Measurements from ENCODE around the gene BMAL1. TPM values are rescaled to one million over a fixed set of nuclear protein-coding genes. Genes with fewer than 3 reads are reported as not detected.
"Not testable (repeated sequence)": the region's sequence is repeated elsewhere in the genome, so short reads cannot be mapped to it uniquely, and the experiment has no call there.

BMAL1 gene
- total RNA-seq, 1 experiment from 2014 or later, result 8.3 TPM

DNA sequence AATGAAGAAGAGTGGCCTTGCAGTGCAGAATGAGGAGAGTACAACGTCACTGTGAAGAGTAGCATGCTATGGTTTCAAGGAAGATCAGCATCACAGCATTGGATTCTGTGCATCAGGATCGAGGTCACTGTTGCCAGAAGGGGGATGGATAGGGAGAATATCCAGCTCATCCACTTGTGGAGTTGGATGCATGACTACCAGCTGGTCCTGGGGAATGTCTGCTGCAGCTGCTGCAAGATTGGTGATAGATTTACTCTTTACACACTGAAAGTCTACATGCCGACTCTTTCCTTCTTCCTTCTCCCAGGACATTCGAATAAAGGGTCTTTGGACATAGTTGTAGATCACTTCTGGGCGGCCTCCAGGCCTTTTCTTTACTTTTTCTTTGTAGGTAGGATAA is 111.2 kb downstream of the BMAL1 start:
- ChIA-PET CTCF (no interaction called here), POLR2A (no interaction called here)
- H3K9me3 Mint-ChIP-seq, result no peaks in the 10 kb centered on the region
- no peak for TF ChIP-seq ZNF396 (CRISPR knock-in tag; IDR thresholded peaks at IDR 0.05; ENCODE audit: borderline replicate concordance)
- TF ChIP-seq CREM (CRISPR knock-in tag; IDR thresholded peaks at IDR 0.05), result no peak
- TF ChIP-seq, protein P1, sequence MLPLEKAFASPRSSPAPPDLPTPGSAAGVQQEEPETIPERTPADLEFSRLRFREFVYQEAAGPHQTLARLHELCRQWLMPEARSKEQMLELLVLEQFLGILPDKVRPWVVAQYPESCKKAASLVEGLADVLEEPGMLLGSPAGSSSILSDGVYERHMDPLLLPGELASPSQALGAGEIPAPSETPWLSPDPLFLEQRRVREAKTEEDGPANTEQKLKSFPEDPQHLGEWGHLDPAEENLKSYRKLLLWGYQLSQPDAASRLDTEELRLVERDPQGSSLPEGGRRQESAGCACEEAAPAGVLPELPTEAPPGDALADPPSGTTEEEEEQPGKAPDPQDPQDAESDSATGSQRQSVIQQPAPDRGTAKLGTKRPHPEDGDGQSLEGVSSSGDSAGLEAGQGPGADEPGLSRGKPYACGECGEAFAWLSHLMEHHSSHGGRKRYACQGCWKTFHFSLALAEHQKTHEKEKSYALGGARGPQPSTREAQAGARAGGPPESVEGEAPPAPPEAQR (CRISPR knock-in tag; IDR thresholded peaks at IDR 0.05), result no peak
- TF ChIP-seq GRHL2 (CRISPR knock-in tag; IDR thresholded peaks at IDR 0.05; ENCODE audit: insufficient replicate concordance, severe bottlenecking), result no peak
- no peak for TF ChIP-seq MXD4 (CRISPR knock-in tag; IDR thresholded peaks at IDR 0.05; ENCODE audit: borderline replicate concordance)
- TF ChIP-seq, protein P2, sequence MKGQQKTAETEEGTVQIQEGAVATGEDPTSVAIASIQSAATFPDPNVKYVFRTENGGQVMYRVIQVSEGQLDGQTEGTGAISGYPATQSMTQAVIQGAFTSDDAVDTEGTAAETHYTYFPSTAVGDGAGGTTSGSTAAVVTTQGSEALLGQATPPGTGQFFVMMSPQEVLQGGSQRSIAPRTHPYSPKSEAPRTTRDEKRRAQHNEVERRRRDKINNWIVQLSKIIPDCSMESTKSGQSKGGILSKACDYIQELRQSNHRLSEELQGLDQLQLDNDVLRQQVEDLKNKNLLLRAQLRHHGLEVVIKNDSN (CRISPR knock-in tag; IDR thresholded peaks at IDR 0.05), result no peak
- TF ChIP-seq MYBL2 (CRISPR knock-in tag; IDR thresholded peaks at IDR 0.05), result no peak
- TF ChIP-seq TEAD4 (CRISPR knock-in tag; IDR thresholded peaks at IDR 0.05), result no peak
- TF ChIP-seq ATF1 (CRISPR knock-in tag; IDR thresholded peaks at IDR 0.05), result no peak
- no peak for TF ChIP-seq OVOL2 (CRISPR knock-in tag; IDR thresholded peaks at IDR 0.05; ENCODE audit: borderline replicate concordance)
- TF ChIP-seq, protein P3, sequence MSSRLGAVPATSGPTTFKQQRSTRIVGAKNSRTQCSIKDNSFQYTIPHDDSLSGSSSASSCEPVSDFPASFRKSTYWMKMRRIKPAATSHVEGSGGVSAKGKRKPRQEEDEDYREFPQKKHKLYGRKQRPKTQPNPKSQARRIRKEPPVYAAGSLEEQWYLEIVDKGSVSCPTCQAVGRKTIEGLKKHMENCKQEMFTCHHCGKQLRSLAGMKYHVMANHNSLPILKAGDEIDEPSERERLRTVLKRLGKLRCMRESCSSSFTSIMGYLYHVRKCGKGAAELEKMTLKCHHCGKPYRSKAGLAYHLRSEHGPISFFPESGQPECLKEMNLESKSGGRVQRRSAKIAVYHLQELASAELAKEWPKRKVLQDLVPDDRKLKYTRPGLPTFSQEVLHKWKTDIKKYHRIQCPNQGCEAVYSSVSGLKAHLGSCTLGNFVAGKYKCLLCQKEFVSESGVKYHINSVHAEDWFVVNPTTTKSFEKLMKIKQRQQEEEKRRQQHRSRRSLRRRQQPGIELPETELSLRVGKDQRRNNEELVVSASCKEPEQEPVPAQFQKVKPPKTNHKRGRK (CRISPR knock-in tag; IDR thresholded peaks at IDR 0.05; ENCODE audit: borderline replicate concordance), result no peak
- TF ChIP-seq, protein P4, sequence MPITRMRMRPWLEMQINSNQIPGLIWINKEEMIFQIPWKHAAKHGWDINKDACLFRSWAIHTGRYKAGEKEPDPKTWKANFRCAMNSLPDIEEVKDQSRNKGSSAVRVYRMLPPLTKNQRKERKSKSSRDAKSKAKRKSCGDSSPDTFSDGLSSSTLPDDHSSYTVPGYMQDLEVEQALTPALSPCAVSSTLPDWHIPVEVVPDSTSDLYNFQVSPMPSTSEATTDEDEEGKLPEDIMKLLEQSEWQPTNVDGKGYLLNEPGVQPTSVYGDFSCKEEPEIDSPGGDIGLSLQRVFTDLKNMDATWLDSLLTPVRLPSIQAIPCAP (CRISPR knock-in tag; IDR thresholded peaks at IDR 0.05), result no peak
- TF ChIP-seq PRRX2 (CRISPR knock-in tag; IDR thresholded peaks at IDR 0.05), result no peak
- TF ChIP-seq, protein P5, sequence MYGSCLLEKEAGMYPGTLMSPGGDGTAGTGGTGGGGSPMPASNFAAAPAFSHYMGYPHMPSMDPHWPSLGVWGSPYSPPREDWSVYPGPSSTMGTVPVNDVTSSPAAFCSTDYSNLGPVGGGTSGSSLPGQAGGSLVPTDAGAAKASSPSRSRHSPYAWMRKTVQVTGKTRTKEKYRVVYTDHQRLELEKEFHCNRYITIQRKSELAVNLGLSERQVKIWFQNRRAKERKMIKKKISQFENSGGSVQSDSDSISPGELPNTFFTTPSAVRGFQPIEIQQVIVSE (CRISPR knock-in tag; IDR thresholded peaks at IDR 0.05; ENCODE audit: borderline replicate concordance), result no peak
- no peak for TF ChIP-seq JUN (CRISPR knock-in tag; IDR thresholded peaks at IDR 0.05)
- ATAC-seq (no peak), DNase-seq (ENCODE audit: low spot score) (no peak)
- H3K27ac Mint-ChIP-seq, result no peak overlapping the region
- H3K4me1 Mint-ChIP-seq, result no peaks in the 10 kb centered on the region
- H3K4me3 Mint-ChIP-seq, result no peak overlapping the region
- H3K27me3 Mint-ChIP-seq (ENCODE audit: low read depth), result no peaks in the 10 kb centered on the region
- peaks cover 9% of the 10 kb centered on the region for H3K36me3 Mint-ChIP-seq

DNA sequence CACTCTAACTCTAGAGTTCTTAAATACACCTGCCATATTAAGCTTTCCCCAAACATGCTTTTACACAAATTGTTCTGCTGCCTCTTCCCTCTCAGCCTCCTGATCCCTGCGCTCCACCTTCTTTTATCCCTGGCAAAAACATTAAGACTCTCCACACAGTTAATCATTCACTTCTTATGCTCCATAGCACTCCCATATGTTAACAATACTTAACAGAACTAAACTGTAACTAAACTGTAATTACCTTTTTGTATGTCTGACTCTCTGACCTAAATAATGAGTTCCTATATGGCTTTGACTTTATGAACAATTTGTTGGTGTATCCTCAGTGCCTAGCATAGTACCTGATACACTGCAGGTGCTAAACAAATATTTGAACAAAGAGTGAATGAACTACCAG is 113.6 kb downstream of the BMAL1 start:
- DNase-seq (ENCODE audit: low spot score) (no peak), ATAC-seq (no peak)
- Mint-ChIP-seq H3K27ac (no peak overlapping the region), H3K27me3 (ENCODE audit: low read depth) (no peaks in the 10 kb centered on the region), H3K36me3 (peaks cover 9% of the 10 kb centered on the region), H3K9me3 (peaks cover 1% of the 10 kb centered on the region; the same call in 1 of the 2 replicates), H3K4me1 (no peaks in the 10 kb centered on the region), H3K4me3 (no peak overlapping the region)
- TF ChIP-seq, protein P1 (CRISPR knock-in tag; IDR thresholded peaks at IDR 0.05), result no peak
- TF ChIP-seq HMGA2 (CRISPR knock-in tag; IDR thresholded peaks at IDR 0.05) (no peak), ESRRA (CRISPR knock-in tag; IDR thresholded peaks at IDR 0.05; ENCODE audit: borderline replicate concordance) (no peak), PRRX2 (CRISPR knock-in tag; IDR thresholded peaks at IDR 0.05) (no peak)
- POLR2A ChIA-PET, result no interaction called here
- CTCF ChIA-PET, result no interaction called here

DNA sequence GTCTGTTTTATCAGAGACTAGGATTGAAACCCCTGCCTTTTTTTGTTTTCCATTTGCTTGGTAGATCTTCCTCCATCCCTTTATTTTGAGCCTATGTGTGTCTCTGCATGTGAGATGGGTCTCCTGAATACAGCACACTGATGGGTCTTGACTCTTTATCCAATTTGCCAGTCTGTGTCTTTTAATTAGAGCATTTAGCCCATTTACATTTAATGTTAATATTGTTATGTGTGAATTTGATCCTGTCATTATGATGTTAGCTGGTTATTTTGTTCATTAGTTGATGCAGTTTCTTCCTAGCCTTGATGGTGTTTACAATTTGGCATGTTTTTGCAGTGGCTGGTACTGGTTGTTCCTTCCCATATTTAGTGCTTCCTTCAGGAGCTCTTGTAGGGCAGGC is 120.7 kb downstream of the BMAL1 start:
- H3K9me3 Mint-ChIP-seq, result peaks cover 46% of the 10 kb centered on the region
- H3K27ac Mint-ChIP-seq; H3K4me1 Mint-ChIP-seq; CTCF ChIA-PET; ATAC-seq; POLR2A ChIA-PET; H3K4me3 Mint-ChIP-seq; H3K27me3 Mint-ChIP-seq (ENCODE audit: low read depth); DNase-seq (ENCODE audit: low spot score): not testable (repeated sequence)
- H3K36me3 Mint-ChIP-seq, result peaks cover 37% of the 10 kb centered on the region

All from WTC11 (cell line).